Measurements from ENCODE around the gene DHRS7B. TPM values are rescaled to one million over a fixed set of nuclear protein-coding genes. Genes with fewer than 3 reads are reported as not detected.

The DHRS7B gene
- total and polyA plus RNA-seq, 2 experiments from 2014 or later, result 34.2 to 41.0 TPM

DNA sequence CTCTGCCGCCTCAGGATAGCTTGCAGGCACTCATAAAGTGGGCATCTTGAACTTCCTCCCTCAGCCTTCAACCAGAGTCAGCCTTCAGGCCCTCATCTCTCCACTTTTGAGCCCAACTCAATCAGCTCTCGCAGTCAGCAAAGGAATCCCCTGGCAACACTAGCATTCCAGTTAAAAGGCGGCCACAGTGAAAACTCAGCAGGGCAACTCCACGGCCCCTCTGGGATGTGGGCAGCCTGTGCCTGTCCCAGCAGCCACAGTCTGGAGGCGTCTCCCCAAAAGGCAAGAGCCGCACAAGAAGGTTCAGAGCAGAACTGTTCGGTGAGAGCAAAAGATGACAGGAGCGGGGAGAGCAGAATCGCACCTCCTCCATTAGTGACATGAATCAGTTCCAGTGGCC lies 78.2 kb downstream of the DHRS7B start:
- TF ChIP-seq, protein P1, sequence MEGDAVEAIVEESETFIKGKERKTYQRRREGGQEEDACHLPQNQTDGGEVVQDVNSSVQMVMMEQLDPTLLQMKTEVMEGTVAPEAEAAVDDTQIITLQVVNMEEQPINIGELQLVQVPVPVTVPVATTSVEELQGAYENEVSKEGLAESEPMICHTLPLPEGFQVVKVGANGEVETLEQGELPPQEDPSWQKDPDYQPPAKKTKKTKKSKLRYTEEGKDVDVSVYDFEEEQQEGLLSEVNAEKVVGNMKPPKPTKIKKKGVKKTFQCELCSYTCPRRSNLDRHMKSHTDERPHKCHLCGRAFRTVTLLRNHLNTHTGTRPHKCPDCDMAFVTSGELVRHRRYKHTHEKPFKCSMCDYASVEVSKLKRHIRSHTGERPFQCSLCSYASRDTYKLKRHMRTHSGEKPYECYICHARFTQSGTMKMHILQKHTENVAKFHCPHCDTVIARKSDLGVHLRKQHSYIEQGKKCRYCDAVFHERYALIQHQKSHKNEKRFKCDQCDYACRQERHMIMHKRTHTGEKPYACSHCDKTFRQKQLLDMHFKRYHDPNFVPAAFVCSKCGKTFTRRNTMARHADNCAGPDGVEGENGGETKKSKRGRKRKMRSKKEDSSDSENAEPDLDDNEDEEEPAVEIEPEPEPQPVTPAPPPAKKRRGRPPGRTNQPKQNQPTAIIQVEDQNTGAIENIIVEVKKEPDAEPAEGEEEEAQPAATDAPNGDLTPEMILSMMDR (IDR thresholded peaks at IDR 0.05; ENCODE audit: low read depth, low read length), result no peak
- H3K27me3 ChIP-seq, result no peaks in the 10 kb centered on the region
- peaks cover 13% of the 10 kb centered on the region for H3K4me1 ChIP-seq (ENCODE audit: low read depth)
- peak overlapping the region; percentile 14 for H3K27ac ChIP-seq
- H3K4me3 ChIP-seq, result no peak overlapping the region
- no peaks in the 10 kb centered on the region for H3K36me3 ChIP-seq
- H3K9me3 ChIP-seq (ENCODE audit: low read depth), result no peaks in the 10 kb centered on the region
- DNase-seq (ENCODE audit: low read depth in 1 of 2, low spot score in 1 of 2), result no peak

DNA sequence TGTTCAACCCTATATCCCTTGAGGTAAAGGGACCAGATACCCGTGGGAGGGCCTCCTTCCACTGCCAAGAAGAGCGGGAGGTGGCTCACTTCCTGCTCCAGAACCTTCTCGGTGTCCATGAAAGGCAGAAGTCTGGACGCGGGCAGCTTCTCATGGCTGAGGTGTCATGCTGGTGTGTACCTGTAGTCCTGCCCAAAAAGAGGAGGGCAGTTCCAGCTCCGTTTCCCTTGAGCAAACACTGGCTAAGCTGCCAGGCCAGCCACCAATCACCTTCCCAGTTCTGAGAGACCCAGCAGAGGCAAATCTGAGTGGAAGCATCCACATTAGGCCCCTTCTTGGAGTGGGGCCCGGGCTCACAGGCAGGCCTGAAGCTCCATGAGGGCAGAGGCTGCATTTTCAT lies 81.6 kb downstream of the DHRS7B start:
- Histone ChIP-seq H3K4me1 (ENCODE audit: low read depth) (peaks cover 18% of the 10 kb centered on the region), H3K36me3 (no peaks in the 10 kb centered on the region), H3K27me3 (no peaks in the 10 kb centered on the region), H3K9me3 (ENCODE audit: low read depth) (no peaks in the 10 kb centered on the region), H3K27ac (no peak overlapping the region), H3K4me3 (no peak overlapping the region)
- TF ChIP-seq, protein P1 (IDR thresholded peaks at IDR 0.05; ENCODE audit: low read depth, low read length), result no peak
- DNase-seq (ENCODE audit: low read depth in 1 of 2, low spot score in 1 of 2), result no peak

DNA sequence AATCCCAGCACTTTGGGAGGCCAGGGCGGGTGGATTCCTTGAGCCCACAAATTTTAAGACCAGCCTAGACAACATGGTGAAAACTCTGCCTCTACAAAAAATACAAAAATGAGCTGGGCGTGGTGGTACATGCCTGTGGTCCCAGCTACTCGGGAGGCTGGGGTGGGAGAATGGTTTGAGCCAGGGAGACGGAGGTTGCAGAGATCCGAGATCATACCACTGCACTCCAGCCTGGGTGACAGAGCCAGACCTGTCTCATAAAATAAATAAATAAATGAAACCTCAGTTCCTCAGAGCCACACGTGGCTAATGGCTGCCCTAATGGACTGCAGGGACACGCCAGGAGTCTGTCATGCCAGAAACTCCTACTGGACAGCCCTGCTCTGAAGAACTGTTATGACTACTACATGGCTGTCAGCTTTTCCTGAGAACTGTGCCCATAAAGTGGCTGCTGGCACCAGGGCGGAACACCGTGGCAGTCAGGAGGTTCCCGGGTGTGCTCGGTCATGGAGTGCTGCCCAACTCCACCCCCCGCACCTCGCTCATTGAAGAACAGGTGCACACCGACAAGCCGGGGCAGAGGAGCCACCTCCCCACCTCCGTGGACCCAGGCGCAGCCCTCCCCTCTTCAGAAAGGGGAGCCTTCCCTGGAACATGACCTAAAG lies 82.9 kb downstream of the DHRS7B start:
- Histone ChIP-seq H3K4me3 (no peak overlapping the region), H3K27me3 (no peaks in the 10 kb centered on the region), H3K27ac (no peak overlapping the region), H3K4me1 (ENCODE audit: low read depth) (peaks cover 18% of the 10 kb centered on the region), H3K36me3 (no peaks in the 10 kb centered on the region), H3K9me3 (ENCODE audit: low read depth) (no peaks in the 10 kb centered on the region)
- TF ChIP-seq, protein P1 (IDR thresholded peaks at IDR 0.05; ENCODE audit: low read depth, low read length), result no peak
- no peak for DNase-seq (ENCODE audit: low read depth in 1 of 2, low spot score in 1 of 2)

DNA sequence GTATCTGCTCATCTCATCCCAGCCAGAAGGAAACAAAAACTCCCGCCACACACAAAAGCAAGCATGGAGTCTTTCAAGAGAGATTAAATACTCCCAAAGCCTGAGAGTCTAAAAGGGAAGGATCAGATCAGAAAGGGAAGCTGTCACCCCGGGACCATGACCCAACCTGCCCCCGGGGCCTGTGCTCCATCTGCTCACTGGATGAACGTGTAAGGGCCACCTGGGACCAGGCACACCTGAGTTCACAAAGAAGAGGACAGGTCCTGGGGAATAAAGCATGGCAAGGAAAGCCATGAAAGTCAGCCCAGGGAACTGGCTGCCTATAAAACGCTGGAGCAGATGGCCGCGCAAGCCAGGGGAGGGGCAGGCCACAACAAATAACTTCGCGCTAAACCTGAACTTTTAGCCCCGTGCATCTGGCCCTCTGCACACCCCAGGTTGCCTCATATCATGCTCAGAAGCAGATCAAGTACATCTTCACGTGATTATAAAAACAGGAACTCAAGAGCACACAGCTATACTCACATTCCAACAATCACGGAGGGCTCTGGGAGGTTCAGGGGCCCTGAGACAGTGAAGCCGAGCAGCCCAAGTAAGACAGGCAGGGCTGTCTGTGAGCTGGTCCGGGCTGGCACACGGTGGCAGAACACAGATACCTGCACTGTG lies 83.8 kb downstream of the DHRS7B start:
- H3K27me3 ChIP-seq, result no peaks in the 10 kb centered on the region
- H3K27ac ChIP-seq, result no peak overlapping the region
- no peaks in the 10 kb centered on the region for H3K9me3 ChIP-seq (ENCODE audit: low read depth)
- H3K4me3 ChIP-seq, result no peak overlapping the region
- H3K4me1 ChIP-seq (ENCODE audit: low read depth), result peaks cover 19% of the 10 kb centered on the region
- no peaks in the 10 kb centered on the region for H3K36me3 ChIP-seq
- DNase-seq (ENCODE audit: low read depth in 1 of 2, low spot score in 1 of 2), result no peak
- TF ChIP-seq, protein P1 (IDR thresholded peaks at IDR 0.05; ENCODE audit: low read depth, low read length), result no peak

DNA sequence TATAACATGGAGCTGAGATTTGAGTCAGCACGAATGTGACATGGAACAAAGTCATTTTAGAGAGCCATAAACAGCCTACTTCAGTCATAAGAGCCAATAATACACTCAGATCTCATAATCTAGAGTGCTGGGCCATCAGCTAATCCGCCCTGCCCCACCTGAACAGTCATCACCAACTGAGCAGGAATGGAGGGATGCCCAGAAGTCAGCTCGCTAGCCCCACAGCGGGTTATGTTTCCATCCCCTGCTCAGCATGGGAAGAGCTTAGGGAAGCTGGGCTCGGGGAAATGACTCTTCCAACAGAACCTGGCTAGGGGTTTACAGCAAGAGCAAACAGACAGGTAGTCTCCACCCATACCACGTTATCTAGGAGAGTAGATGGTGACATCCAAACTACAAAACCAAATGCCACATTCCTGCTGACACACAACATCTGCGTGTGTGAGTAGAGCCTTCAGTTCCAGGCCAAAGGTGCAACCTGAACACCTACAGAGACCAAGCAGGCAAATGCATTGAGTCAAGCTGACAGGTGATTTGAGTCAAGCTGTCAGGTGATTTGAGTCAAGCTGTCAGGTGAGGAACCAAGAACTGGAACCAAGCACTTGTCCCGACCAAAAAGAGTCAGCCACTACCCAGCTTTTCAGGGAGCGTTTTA lies 85.2 kb downstream of the DHRS7B start:
- TF ChIP-seq, protein P1 (IDR thresholded peaks at IDR 0.05; ENCODE audit: low read depth, low read length), result no peak

More for the DNA sequence above, 85.2 kb downstream of the DHRS7B start:
- no peak for DNase-seq (ENCODE audit: low read depth in 1 of 2, low spot score in 1 of 2)
- Histone ChIP-seq H3K9me3 (ENCODE audit: low read depth) (no peaks in the 10 kb centered on the region), H3K36me3 (no peaks in the 10 kb centered on the region), H3K27me3 (no peaks in the 10 kb centered on the region), H3K27ac (no peak overlapping the region), H3K4me1 (ENCODE audit: low read depth) (peaks cover 19% of the 10 kb centered on the region), H3K4me3 (no peak overlapping the region)
